Measurements from ENCODE around the gene MAGI2. TPM values are rescaled to one million over a fixed set of nuclear protein-coding genes. Genes with fewer than 3 reads are reported as not detected.

Gene MAGI2
- polyA plus RNA-seq, 3 donors: 0.03 to 0.11 TPM; not detected in 1

- Histone ChIP-seq H2AFZ (ENCODE audit: insufficient read depth, low read depth, low read length, poor library complexity, severe bottlenecking) (no peak overlapping the region), H3K27ac (ENCODE audit: low read depth in 1 of 2, low read length in 2 of 2) (no peak overlapping the region), H3K4me2 (replicated peaks; ENCODE audit: extremely low read depth, low read length, poor library complexity, severe bottlenecking) (no peak overlapping the region), H3K4me3 (replicated peaks in 1 of 3; ENCODE audit: low read depth in 2 of 3, low read length in 3 of 3) (no peak overlapping the region), H3K4me1 (ENCODE audit: control insufficient read depth in 1 of 2, insufficient read depth in 2 of 2, low read length in 2 of 2) (no peaks in the 10 kb centered on the region), H3K9ac (ENCODE audit: insufficient read depth, low read length, poor library complexity, severe bottlenecking) (no peak overlapping the region), H3K27me3 (ENCODE audit: control insufficient read depth in 2 of 2, insufficient read depth in 2 of 2, low read length in 2 of 2) (no peaks in the 10 kb centered on the region), H3K36me3 (replicated peaks in 1 of 2; ENCODE audit: control insufficient read depth in 1 of 2, insufficient read depth in 2 of 2, low read length in 2 of 2) (no peaks in the 10 kb centered on the region), H3K79me2 (ENCODE audit: insufficient read depth, low read length) (no peaks in the 10 kb centered on the region), H3K9me3 (replicated peaks in 1 of 2; ENCODE audit: control insufficient read depth in 1 of 2, insufficient read depth in 1 of 2, low read length in 2 of 2) (no peaks in the 10 kb centered on the region), H4K20me1 (ENCODE audit: insufficient read depth, low read length) (no peaks in the 10 kb centered on the region)
- Mint-ChIP-seq H3K4me1 (no peaks in the 10 kb centered on the region), H3K27me3 (ENCODE audit: low read depth in 3 of 3) (peaks cover 0 to 1% (median 0%) of the 10 kb centered on the region in 3 donors), H3K9me3 (peaks cover 0 to 8% (median 5%) of the 10 kb centered on the region in 7 donors), H3K27ac (no peak overlapping the region), H3K4me3 (no peak overlapping the region), H3K36me3 (no peaks in the 10 kb centered on the region)
- no peak for TF ChIP-seq CTCF (IDR thresholded peaks at IDR 0.05)
- WGBS (ENCODE audit: insufficient coverage): no CpG with 5 or more reads among the region's 9 CpGs
- intact Hi-C loops (cut with micrococcal nuclease): no loop called here
- no peak for DNase-seq
Observed at GRCh38 chr7:78783179-78783962, 670.1 kb downstream of the MAGI2 start.

- Histone ChIP-seq H3K79me2 (ENCODE audit: insufficient read depth, low read length) (no peaks in the 10 kb centered on the region), H3K4me3 (replicated peaks in 1 of 3; ENCODE audit: low read depth in 2 of 3, low read length in 3 of 3) (no peak overlapping the region), H3K36me3 (replicated peaks in 1 of 2; ENCODE audit: control insufficient read depth in 1 of 2, insufficient read depth in 2 of 2, low read length in 2 of 2) (no peaks in the 10 kb centered on the region), H3K4me2 (replicated peaks; ENCODE audit: extremely low read depth, low read length, poor library complexity, severe bottlenecking) (no peak overlapping the region), H4K20me1 (ENCODE audit: insufficient read depth, low read length) (no peaks in the 10 kb centered on the region), H3K27me3 (ENCODE audit: control insufficient read depth in 2 of 2, insufficient read depth in 2 of 2, low read length in 2 of 2) (no peaks in the 10 kb centered on the region), H3K9me3 (replicated peaks in 1 of 2; ENCODE audit: control insufficient read depth in 1 of 2, insufficient read depth in 1 of 2, low read length in 2 of 2) (no peaks in the 10 kb centered on the region), H3K27ac (ENCODE audit: low read depth in 1 of 2, low read length in 2 of 2) (no peak overlapping the region), H3K4me1 (ENCODE audit: control insufficient read depth in 1 of 2, insufficient read depth in 2 of 2, low read length in 2 of 2) (no peaks in the 10 kb centered on the region), H2AFZ (ENCODE audit: insufficient read depth, low read depth, low read length, poor library complexity, severe bottlenecking) (no peak overlapping the region), H3K9ac (ENCODE audit: insufficient read depth, low read length, poor library complexity, severe bottlenecking) (no peak overlapping the region)
- WGBS (ENCODE audit: insufficient coverage): 80% methylated on average over 1 of the region's 4 CpGs
- Mint-ChIP-seq H3K9me3 (peaks cover 0 to 1% (median 0%) of the 10 kb centered on the region in 7 donors), H3K36me3 (no peaks in the 10 kb centered on the region), H3K4me1 (no peaks in the 10 kb centered on the region), H3K27me3 (ENCODE audit: low read depth in 3 of 3) (peaks cover 0 to 1% (median 0%) of the 10 kb centered on the region in 3 donors), H3K27ac (no peak overlapping the region), H3K4me3 (no peak overlapping the region)
- intact Hi-C loops (cut with micrococcal nuclease): no loop called here
- no peak for TF ChIP-seq CTCF (IDR thresholded peaks at IDR 0.05)
- DNase-seq: no peak
Observed at GRCh38 chr7:78780560-78780959, 672.9 kb downstream of the MAGI2 start.

All from CD14-positive monocyte (primary cell).